GM19099 (cell line): Measurements from ENCODE around the gene DNAL1.

Experiments used
- POLR2A ChIP-seq: IDR thresholded peaks from 3 replicates; pipeline ENCODE4 v1.6.1; 2011; ENCODE audit warnings: low read depth; ENCODE audit not compliant: insufficient read length; ENCODE audit errors: extremely low read depth

DNAL1 gene

GRCh38 chr14:73667854-73668253, 23.1 kb downstream of the DNAL1 start:
- TF ChIP-seq POLR2A, result no peak

- no peak for TF ChIP-seq POLR2A
Measured at GRCh38 chr14:73674986-73675385, 30.2 kb downstream of the DNAL1 start.

- TF ChIP-seq POLR2A, result no peak
Measured at GRCh38 chr14:73678698-73679097, 33.9 kb downstream of the DNAL1 start.

GRCh38 chr14:73680821-73681220, 36.0 kb downstream of the DNAL1 start:
- TF ChIP-seq POLR2A, result no peak

- no peak for TF ChIP-seq POLR2A
Measured at GRCh38 chr14:73684627-73685026, 39.8 kb downstream of the DNAL1 start.

GRCh38 chr14:73685328-73685727, 40.5 kb downstream of the DNAL1 start:
- no peak for TF ChIP-seq POLR2A

GRCh38 chr14:73686901-73687300, 42.1 kb downstream of the DNAL1 start:
- TF ChIP-seq POLR2A, result no peak

- no peak for TF ChIP-seq POLR2A
Measured at GRCh38 chr14:73694083-73694482, 49.3 kb downstream of the DNAL1 start.

GRCh38 chr14:73695082-73695481, 50.3 kb downstream of the DNAL1 start:
- no peak for TF ChIP-seq POLR2A

GRCh38 chr14:73695997-73696396, 51.2 kb downstream of the DNAL1 start:
- TF ChIP-seq POLR2A, result no peak

- no peak for TF ChIP-seq POLR2A
Measured at GRCh38 chr14:73696466-73697400, 51.9 kb downstream of the DNAL1 start.

GRCh38 chr14:73700325-73700724, 55.5 kb downstream of the DNAL1 start:
- TF ChIP-seq POLR2A, result no peak

- TF ChIP-seq POLR2A, result no peak
Measured at GRCh38 chr14:73709904-73710469, 65.2 kb downstream of the DNAL1 start.

GRCh38 chr14:73710737-73711136, 66.0 kb downstream of the DNAL1 start:
- no peak for TF ChIP-seq POLR2A

- no peak for TF ChIP-seq POLR2A
Measured at GRCh38 chr14:73712071-73712506, 67.3 kb downstream of the DNAL1 start.

GRCh38 chr14:73712540-73713180, 67.9 kb downstream of the DNAL1 start:
- TF ChIP-seq POLR2A, result no peak

- TF ChIP-seq POLR2A, result no peak
Measured at GRCh38 chr14:73713206-73713802, 68.5 kb downstream of the DNAL1 start.
